Chondrocyte (in vitro differentiated cells): ENCODE data around the gene DNAH9. TPM values are rescaled to one million over a fixed set of nuclear protein-coding genes. Genes with fewer than 3 reads are reported as not detected.
A peak's percentile ranks its signal among the peaks of the same experiment; 100 is the strongest.

ENCODE experiments used
- DNase-seq: peaks from one replicate; pipeline ENCODE4 v3.0.0; 2021; ENCODE audit warnings: mixed read lengths, low spot score
- H3K27ac Mint-ChIP-seq: one replicate; pipeline ENCODE4 v1.8.0; 2021; ENCODE audit warnings: mild to moderate bottlenecking, moderate library complexity, mixed read lengths; ENCODE audit not compliant: unreplicated experiment
- H3K27me3 Mint-ChIP-seq: 2 replicates; pipeline ENCODE4 v1.8.0; 2021; ENCODE audit warnings: low read depth, mixed read lengths
- H3K36me3 Mint-ChIP-seq: 2 replicates; pipeline ENCODE4 v1.8.0; 2021; ENCODE audit warnings: low read depth, mixed read lengths
- H3K4me1 Mint-ChIP-seq: 2 replicates; pipeline ENCODE4 v1.8.0; 2021; ENCODE audit warnings: low read depth, mild to moderate bottlenecking, mixed read lengths
- H3K4me3 Mint-ChIP-seq: one replicate; pipeline ENCODE4 v1.8.0; 2021; ENCODE audit warnings: mild to moderate bottlenecking, moderate library complexity, mixed read lengths; ENCODE audit not compliant: unreplicated experiment
- H3K9me3 Mint-ChIP-seq: 2 replicates; pipeline ENCODE4 v1.8.0; 2021; ENCODE audit warnings: low read depth, mixed read lengths
- CTCF ChIP-seq: fragments of 200-600 bp; sonication (generic); IDR thresholded peaks from 2 replicates; pipeline ENCODE4 v1.5.0; 2021; ENCODE audit warnings: antibody characterized with exemption, mild to moderate bottlenecking, moderate library complexity
- total RNA-seq: library from RNA; stranded (reverse); gene quantifications from 3 replicates; pipeline ENCODE4 v1.2.1, GENCODE V29; 2021

The DNAH9 gene
- total RNA-seq, 1 donor from 2014 or later, result 0.37 TPM

- Mint-ChIP-seq H3K27ac (no peak overlapping the region), H3K4me1 (peaks cover 5% of the 10 kb centered on the region), H3K27me3 (no peaks in the 10 kb centered on the region), H3K36me3 (no peaks in the 10 kb centered on the region), H3K9me3 (peaks cover 6% of the 10 kb centered on the region), H3K4me3 (no peak overlapping the region)
- TF ChIP-seq CTCF, result no peak
- DNase-seq, result no peak
Observed at GRCh38 chr17:11779892-11780291, 181.6 kb downstream of the DNAH9 start.

GRCh38 chr17:11780621-11781020 is 182.4 kb downstream of the DNAH9 start:
- no peak overlapping the region for H3K27ac Mint-ChIP-seq
- H3K4me1 Mint-ChIP-seq, result no peaks in the 10 kb centered on the region
- no peak overlapping the region for H3K4me3 Mint-ChIP-seq
- no peaks in the 10 kb centered on the region for H3K27me3 Mint-ChIP-seq
- peaks cover 6% of the 10 kb centered on the region for H3K9me3 Mint-ChIP-seq
- no peak for DNase-seq
- H3K36me3 Mint-ChIP-seq, result no peaks in the 10 kb centered on the region
- TF ChIP-seq CTCF, result no peak

DNA sequence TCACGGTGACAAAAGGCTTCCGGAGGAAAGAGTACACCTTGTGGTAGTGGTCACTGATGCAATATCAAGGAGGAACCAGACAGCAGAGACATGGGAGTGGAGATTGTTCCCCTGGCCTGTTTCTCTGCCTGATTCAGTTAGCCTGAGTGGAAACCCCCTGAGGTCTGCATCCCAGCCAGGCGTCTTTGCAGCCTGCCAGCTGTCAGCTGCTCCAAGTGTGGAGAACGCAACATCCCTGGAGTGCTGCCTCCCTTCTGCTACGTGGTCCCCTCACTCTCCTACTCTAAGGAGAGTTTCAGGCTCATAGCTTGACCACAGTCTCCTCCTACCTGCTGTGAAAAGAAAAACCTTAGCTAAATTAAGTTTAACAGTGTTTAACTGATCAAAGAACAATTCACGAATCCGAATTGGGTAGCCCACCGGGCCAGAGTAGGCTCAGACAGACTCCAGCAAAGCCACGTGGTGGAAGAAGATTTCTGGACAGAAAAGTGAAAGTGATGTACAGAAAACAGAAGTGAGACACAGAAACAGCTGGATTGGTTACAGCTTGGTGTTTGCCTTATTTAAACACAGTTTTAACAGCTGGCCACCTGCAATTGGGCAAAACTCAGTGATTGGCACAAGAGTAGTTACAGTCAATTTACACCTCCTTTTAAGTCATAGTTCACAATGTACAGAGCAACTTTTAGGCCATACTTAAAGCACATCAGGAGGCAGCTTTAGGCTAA is 188.6 kb downstream of the DNAH9 start:
- no peak for DNase-seq
- peaks cover 1% of the 10 kb centered on the region for H3K27me3 Mint-ChIP-seq
- peaks cover 16% of the 10 kb centered on the region for H3K9me3 Mint-ChIP-seq
- no peaks in the 10 kb centered on the region for H3K36me3 Mint-ChIP-seq
- TF ChIP-seq CTCF, result no peak
- H3K4me1 Mint-ChIP-seq, result no peaks in the 10 kb centered on the region
- H3K27ac Mint-ChIP-seq, result no peak overlapping the region
- no peak overlapping the region for H3K4me3 Mint-ChIP-seq

DNA sequence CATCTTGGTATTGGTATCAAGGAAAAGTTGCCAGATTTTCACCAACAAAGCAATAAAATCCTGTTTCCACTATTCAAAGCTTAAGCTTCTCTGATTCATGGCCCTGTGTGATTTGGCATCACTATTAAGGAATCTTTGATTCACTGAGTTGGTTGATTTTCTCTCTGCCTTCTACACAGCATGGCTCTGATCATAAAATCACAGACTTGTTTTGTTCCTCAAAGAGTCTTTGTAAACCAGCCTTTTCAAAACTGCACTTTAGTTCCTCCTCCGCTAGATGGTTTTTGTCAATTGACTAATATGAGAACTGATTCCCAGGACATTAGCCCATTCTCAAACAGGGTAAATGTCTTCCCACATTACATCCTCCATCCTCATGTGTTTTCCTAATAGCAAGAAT is 197.6 kb downstream of the DNAH9 start:
- H3K4me1 Mint-ChIP-seq, result no peaks in the 10 kb centered on the region
- no peak for TF ChIP-seq CTCF
- H3K9me3 Mint-ChIP-seq, result peaks cover 4% of the 10 kb centered on the region
- peaks cover 1% of the 10 kb centered on the region for H3K27me3 Mint-ChIP-seq
- no peak for DNase-seq
- H3K36me3 Mint-ChIP-seq, result no peaks in the 10 kb centered on the region
- no peak overlapping the region for H3K4me3 Mint-ChIP-seq
- H3K27ac Mint-ChIP-seq, result no peak overlapping the region

DNA sequence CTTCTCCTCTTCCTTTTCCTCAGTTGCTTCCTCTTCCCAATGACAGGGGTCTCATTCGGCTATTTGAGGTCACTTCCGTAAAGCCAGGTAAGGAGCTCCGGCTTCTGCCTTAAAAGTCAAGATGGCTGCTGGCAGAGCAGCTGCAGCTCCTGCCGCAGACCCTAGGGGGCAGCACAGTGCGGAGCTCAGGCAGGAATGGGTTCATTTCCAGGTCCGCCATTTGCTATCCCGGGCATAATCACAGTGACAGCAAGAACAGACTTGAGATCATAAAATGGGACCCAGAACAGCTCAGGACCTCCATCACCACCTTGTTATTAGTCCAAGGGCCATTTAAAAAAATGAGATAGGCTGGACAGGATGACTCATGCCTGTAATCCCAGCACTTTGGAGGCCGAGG is 199.5 kb downstream of the DNAH9 start:
- no peaks in the 10 kb centered on the region for H3K27me3 Mint-ChIP-seq
- H3K9me3 Mint-ChIP-seq, result peaks cover 4% of the 10 kb centered on the region
- H3K4me1 Mint-ChIP-seq, result no peaks in the 10 kb centered on the region
- no peak overlapping the region for H3K27ac Mint-ChIP-seq
- H3K36me3 Mint-ChIP-seq, result no peaks in the 10 kb centered on the region
- DNase-seq, result no peak
- peak; percentile 16 for TF ChIP-seq CTCF
- H3K4me3 Mint-ChIP-seq, result no peak overlapping the region
